Measurements from ENCODE around the gene WBP11. TPM values are rescaled to one million over a fixed set of nuclear protein-coding genes. Genes with fewer than 3 reads are reported as not detected.

WBP11 gene
- total and polyA plus RNA-seq, 2 of the 13 experiments (the other 11 are each of a cell fraction or from before 2014, with no cell fraction given), result 7.6 to 31.0 TPM

DNA sequence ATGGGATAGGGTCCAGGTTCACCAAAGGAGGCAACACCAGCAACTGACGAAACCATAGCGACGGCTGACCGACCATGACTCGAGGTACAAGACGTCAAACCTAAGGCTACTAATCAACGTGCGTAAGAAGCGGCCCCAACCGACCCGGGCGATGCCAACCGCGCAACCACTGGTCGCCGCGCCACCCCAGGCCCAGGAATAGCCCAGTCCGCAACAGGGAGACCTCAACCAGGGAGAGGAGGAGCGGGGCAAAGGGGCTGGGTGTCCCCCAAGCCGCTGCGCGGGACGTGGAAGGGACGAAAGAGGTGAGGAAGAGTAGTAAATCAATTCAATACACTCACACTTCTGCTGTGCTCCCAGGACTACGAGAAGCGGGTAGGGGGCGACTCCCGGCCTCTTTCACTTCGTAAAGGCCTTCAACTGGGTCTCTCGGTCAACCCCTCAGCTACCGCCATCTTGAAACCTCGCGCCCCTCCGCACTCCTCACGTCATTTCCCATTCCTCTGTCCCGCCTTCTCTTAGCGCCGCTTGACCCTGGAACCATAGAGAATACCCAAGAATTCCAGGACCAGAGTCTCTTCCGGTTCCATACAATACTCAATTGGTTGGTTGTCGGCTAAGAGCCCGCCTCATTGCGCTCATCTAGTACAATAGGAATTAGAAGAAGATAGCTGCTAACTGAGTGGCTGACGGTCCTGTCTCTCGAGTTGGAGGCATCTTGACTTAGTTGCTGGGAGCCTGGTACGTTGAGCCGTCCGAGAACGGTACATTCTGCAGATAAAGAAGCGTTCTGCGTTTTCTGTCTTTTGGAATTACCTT lies at the start of gene WBP11, which contains the start of gene C12orf60 (continued):
- TF ChIP-seq SRSF4 (IDR thresholded peaks at IDR 0.05; ENCODE audit: low read depth, low read length, poor library complexity, severe bottlenecking), result no peak
- TF ChIP-seq, protein P1, sequence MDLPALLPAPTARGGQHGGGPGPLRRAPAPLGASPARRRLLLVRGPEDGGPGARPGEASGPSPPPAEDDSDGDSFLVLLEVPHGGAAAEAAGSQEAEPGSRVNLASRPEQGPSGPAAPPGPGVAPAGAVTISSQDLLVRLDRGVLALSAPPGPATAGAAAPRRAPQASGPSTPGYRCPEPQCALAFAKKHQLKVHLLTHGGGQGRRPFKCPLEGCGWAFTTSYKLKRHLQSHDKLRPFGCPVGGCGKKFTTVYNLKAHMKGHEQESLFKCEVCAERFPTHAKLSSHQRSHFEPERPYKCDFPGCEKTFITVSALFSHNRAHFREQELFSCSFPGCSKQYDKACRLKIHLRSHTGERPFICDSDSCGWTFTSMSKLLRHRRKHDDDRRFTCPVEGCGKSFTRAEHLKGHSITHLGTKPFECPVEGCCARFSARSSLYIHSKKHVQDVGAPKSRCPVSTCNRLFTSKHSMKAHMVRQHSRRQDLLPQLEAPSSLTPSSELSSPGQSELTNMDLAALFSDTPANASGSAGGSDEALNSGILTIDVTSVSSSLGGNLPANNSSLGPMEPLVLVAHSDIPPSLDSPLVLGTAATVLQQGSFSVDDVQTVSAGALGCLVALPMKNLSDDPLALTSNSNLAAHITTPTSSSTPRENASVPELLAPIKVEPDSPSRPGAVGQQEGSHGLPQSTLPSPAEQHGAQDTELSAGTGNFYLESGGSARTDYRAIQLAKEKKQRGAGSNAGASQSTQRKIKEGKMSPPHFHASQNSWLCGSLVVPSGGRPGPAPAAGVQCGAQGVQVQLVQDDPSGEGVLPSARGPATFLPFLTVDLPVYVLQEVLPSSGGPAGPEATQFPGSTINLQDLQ (CRISPR knock-in tag; IDR thresholded peaks at IDR 0.05), result no peak
- TF ChIP-seq, protein P2, sequence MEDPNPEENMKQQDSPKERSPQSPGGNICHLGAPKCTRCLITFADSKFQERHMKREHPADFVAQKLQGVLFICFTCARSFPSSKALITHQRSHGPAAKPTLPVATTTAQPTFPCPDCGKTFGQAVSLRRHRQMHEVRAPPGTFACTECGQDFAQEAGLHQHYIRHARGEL (CRISPR knock-in tag; IDR thresholded peaks at IDR 0.05), result no peak
- no peak for TF ChIP-seq RELA (CRISPR knock-in tag; IDR thresholded peaks at IDR 0.05)
- TF ChIP-seq, protein P3, sequence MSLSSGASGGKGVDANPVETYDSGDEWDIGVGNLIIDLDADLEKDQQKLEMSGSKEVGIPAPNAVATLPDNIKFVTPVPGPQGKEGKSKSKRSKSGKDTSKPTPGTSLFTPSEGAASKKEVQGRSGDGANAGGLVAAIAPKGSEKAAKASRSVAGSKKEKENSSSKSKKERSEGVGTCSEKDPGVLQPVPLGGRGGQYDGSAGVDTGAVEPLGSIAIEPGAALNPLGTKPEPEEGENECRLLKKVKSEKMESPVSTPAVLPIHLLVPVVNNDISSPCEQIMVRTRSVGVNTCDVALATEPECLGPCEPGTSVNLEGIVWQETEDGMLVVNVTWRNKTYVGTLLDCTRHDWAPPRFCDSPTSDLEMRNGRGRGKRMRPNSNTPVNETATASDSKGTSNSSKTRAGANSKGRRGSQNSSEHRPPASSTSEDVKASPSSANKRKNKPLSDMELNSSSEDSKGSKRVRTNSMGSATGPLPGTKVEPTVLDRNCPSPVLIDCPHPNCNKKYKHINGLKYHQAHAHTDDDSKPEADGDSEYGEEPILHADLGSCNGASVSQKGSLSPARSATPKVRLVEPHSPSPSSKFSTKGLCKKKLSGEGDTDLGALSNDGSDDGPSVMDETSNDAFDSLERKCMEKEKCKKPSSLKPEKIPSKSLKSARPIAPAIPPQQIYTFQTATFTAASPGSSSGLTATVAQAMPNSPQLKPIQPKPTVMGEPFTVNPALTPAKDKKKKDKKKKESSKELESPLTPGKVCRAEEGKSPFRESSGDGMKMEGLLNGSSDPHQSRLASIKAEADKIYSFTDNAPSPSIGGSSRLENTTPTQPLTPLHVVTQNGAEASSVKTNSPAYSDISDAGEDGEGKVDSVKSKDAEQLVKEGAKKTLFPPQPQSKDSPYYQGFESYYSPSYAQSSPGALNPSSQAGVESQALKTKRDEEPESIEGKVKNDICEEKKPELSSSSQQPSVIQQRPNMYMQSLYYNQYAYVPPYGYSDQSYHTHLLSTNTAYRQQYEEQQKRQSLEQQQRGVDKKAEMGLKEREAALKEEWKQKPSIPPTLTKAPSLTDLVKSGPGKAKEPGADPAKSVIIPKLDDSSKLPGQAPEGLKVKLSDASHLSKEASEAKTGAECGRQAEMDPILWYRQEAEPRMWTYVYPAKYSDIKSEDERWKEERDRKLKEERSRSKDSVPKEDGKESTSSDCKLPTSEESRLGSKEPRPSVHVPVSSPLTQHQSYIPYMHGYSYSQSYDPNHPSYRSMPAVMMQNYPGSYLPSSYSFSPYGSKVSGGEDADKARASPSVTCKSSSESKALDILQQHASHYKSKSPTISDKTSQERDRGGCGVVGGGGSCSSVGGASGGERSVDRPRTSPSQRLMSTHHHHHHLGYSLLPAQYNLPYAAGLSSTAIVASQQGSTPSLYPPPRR (CRISPR knock-in tag; IDR thresholded peaks at IDR 0.05; ENCODE audit: borderline replicate concordance), result no peak
- TF ChIP-seq SMYD3 (CRISPR knock-in tag; IDR thresholded peaks at IDR 0.05), result no peak
- no peak for TF ChIP-seq ZNF234 (CRISPR knock-in tag; conservative IDR thresholded peaks at IDR 0.05)
- no peak for TF ChIP-seq ZNF773 (CRISPR knock-in tag; IDR thresholded peaks at IDR 0.05; ENCODE audit: borderline replicate concordance)
- TF ChIP-seq, protein P4, sequence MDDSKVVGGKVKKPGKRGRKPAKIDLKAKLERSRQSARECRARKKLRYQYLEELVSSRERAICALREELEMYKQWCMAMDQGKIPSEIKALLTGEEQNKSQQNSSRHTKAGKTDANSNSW (CRISPR knock-in tag; IDR thresholded peaks at IDR 0.05; ENCODE audit: borderline replicate concordance), result no peak
- TF ChIP-seq ZBTB42 (CRISPR knock-in tag; IDR thresholded peaks at IDR 0.05), result no peak
- TF ChIP-seq MTF2 (CRISPR knock-in tag; IDR thresholded peaks at IDR 0.05; ENCODE audit: borderline replicate concordance), result no peak
- TF ChIP-seq, protein P5, sequence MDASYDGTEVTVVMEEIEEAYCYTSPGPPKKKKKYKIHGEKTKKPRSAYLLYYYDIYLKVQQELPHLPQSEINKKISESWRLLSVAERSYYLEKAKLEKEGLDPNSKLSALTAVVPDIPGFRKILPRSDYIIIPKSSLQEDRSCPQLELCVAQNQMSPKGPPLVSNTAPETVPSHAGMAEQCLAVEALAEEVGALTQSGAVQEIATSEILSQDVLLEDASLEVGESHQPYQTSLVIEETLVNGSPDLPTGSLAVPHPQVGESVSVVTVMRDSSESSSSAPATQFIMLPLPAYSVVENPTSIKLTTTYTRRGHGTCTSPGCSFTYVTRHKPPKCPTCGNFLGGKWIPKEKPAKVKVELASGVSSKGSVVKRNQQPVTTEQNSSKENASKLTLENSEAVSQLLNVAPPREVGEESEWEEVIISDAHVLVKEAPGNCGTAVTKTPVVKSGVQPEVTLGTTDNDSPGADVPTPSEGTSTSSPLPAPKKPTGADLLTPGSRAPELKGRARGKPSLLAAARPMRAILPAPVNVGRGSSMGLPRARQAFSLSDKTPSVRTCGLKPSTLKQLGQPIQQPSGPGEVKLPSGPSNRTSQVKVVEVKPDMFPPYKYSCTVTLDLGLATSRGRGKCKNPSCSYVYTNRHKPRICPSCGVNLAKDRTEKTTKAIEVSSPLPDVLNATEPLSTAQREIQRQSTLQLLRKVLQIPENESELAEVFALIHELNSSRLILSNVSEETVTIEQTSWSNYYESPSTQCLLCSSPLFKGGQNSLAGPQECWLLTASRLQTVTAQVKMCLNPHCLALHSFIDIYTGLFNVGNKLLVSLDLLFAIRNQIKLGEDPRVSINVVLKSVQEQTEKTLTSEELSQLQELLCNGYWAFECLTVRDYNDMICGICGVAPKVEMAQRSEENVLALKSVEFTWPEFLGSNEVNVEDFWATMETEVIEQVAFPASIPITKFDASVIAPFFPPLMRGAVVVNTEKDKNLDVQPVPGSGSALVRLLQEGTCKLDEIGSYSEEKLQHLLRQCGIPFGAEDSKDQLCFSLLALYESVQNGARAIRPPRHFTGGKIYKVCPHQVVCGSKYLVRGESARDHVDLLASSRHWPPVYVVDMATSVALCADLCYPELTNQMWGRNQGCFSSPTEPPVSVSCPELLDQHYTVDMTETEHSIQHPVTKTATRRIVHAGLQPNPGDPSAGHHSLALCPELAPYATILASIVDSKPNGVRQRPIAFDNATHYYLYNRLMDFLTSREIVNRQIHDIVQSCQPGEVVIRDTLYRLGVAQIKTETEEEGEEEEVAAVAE (CRISPR knock-in tag; IDR thresholded peaks at IDR 0.05; ENCODE audit: borderline replicate concordance), result 0 out of 2 replicates have a peak, but pooled peaks have one; percentile 56
- no peak for TF ChIP-seq ZNF460 (CRISPR knock-in tag; IDR thresholded peaks at IDR 0.05; ENCODE audit: borderline replicate concordance)
- TF ChIP-seq NCOR1 (IDR thresholded peaks at IDR 0.05; ENCODE audit: borderline replicate concordance, low read length), result no peak
